Mucosa of descending colon (tissue), 3 donors: ENCODE data around the gene IFNGR2. TPM values are rescaled to one million over a fixed set of nuclear protein-coding genes. Genes with fewer than 3 reads are reported as not detected.

Source experiments
- ATAC-seq: fragments of 200-7000 bp; cut with Tn5 transposase; one replicate; pipeline ENCODE4 v1.9.1; 2020; ENCODE audit warnings: mild to moderate bottlenecking, moderate library complexity
- DNase-seq, 3 donors: peaks; one replicate each; pipeline ENCODE4 v3.0.0-alpha.2; 2020
- H3K36me3 ChIP-seq: fragments of 200-600 bp; one replicate; pipeline ENCODE4 v1.8.0; 2021; ENCODE audit warnings: low read depth, mild to moderate bottlenecking
- H3K4me1 ChIP-seq: fragments of 200-600 bp; one replicate; pipeline ENCODE4 v1.8.0; 2021; ENCODE audit warnings: low read depth, mild to moderate bottlenecking
- H3K4me3 ChIP-seq: fragments of 200-600 bp; one replicate; pipeline ENCODE4 v1.8.0; 2021; ENCODE audit warnings: mild to moderate bottlenecking
- H3K9me3 ChIP-seq: fragments of 200-600 bp; one replicate; pipeline ENCODE4 v1.8.0; 2021; ENCODE audit warnings: mild to moderate bottlenecking
- intact Hi-C, 2 donors: fragments of 100-400 bp; cut with DNase I in 1 of 2; cut with micrococcal nuclease in 1 of 2; formaldehyde crosslinking; loops; one replicate each; pipeline versions ENCODE4 v1.11.0 to v1.11.1; 2022; cut with DNase I, micrococcal nuclease
- total RNA-seq, 3 donors: library from RNA; stranded (reverse); fragmentation: NEBNext Ultra II Directional in 2 of 3; extraction: Animal tissue kit (Norgen Biotek cat#: 25700) in 2 of 3; gene quantifications; one replicate each; pipeline versions ENCODE4 v1.2.1 to v1.2.4, GENCODE V29; 2021 to 2023
- TF ChIP-seq, protein P1 (sequence below): fragments of 200-600 bp; IDR thresholded peaks from one replicate; pipeline ENCODE4 v1.8.0; 2022; ENCODE audit warnings: antibody characterized with exemption, mild to moderate bottlenecking
- donor health status: DM: no; HTN: no; CAD: no; lungs with moderate emphysema.
- donor health status: DM: no; HTN: no; CAD: no.
- donor health status: DM: no; HTN: yes; CAD: no.

Gene IFNGR2
- total RNA-seq, 3 donors from 2014 or later = 56.3 to 155 (median 87.8) TPM

DNA sequence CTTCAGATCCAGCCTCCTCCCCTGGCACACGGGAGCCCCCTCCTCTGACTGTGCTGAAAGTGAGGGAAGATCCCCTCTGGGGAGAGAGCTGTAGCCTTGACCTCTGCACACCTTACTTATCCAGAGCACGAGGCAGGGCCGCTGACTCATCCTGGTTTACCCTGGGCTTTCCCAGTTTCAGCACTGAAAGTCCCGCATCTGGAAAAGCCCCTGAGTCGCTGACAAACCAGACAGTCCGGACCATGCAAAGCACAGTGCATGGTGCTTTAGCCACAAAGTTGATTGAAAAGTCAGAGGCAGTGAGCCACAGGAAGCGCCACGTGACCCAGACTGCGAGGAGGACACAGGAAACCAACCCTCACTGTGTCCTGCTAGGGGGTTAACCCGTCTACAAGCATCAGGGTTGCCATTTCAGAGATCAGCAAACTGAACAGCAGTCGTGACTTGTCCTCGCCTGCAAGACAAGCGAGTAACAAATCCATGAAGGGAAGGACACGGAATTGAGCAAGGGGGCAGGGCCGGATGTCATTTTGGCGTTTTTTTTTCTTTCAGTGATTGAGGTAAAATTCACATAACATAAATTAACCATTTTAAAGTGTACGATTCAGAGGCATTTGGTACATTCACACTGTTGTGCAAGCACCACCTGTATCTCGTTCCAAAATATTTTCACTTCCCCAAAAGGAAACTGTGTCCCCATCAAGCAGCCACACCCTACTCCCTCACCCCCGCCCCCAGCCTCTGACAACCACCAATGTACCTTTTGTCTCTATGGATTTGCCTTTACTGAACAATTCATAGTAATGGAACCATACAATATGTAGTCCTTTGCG lies 19.9 kb upstream of the IFNGR2 start:
- Histone ChIP-seq H3K9me3 (no peaks in the 10 kb centered on the region), H3K36me3 (no peaks in the 10 kb centered on the region), H3K4me1 (peaks cover 26% of the 10 kb centered on the region), H3K4me3 (no peak overlapping the region)
- TF ChIP-seq, protein P1, sequence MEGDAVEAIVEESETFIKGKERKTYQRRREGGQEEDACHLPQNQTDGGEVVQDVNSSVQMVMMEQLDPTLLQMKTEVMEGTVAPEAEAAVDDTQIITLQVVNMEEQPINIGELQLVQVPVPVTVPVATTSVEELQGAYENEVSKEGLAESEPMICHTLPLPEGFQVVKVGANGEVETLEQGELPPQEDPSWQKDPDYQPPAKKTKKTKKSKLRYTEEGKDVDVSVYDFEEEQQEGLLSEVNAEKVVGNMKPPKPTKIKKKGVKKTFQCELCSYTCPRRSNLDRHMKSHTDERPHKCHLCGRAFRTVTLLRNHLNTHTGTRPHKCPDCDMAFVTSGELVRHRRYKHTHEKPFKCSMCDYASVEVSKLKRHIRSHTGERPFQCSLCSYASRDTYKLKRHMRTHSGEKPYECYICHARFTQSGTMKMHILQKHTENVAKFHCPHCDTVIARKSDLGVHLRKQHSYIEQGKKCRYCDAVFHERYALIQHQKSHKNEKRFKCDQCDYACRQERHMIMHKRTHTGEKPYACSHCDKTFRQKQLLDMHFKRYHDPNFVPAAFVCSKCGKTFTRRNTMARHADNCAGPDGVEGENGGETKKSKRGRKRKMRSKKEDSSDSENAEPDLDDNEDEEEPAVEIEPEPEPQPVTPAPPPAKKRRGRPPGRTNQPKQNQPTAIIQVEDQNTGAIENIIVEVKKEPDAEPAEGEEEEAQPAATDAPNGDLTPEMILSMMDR = no peak
- ATAC-seq = peak; percentile 65
- peak; percentile 71 to 88 (median 71) for DNase-seq
- intact Hi-C loops = no loop called here

DNA sequence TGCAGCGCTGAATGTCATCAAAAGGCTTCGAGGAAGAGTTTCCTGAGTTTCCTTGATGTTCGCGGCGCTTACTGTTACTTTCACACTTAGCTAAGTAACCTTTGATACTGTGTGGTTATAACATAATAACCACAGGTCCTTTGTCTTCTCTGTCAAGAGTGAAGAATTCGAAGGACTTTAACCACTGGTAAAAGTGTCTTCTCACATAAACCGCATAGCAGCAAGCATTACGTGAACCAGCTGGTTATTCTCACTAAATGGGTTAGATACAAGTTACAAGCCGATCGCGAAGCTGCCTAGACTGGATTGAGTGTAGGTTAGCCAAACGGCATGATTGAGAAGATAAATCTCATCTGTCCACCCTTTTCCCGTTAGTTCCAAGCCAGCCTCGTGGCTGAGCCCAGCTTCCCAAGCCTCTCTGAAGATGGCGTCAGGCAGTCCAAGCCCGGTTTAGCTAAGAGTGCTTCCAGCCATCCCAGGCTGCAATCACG lies 18.3 kb upstream of the IFNGR2 start:
- intact Hi-C loops = no loop called here
- ATAC-seq (peak; percentile 37), DNase-seq (no peak)
- Histone ChIP-seq H3K36me3 (no peaks in the 10 kb centered on the region), H3K9me3 (no peaks in the 10 kb centered on the region), H3K4me3 (no peak overlapping the region), H3K4me1 (peaks cover 22% of the 10 kb centered on the region)
- TF ChIP-seq, protein P1 = no peak

DNA sequence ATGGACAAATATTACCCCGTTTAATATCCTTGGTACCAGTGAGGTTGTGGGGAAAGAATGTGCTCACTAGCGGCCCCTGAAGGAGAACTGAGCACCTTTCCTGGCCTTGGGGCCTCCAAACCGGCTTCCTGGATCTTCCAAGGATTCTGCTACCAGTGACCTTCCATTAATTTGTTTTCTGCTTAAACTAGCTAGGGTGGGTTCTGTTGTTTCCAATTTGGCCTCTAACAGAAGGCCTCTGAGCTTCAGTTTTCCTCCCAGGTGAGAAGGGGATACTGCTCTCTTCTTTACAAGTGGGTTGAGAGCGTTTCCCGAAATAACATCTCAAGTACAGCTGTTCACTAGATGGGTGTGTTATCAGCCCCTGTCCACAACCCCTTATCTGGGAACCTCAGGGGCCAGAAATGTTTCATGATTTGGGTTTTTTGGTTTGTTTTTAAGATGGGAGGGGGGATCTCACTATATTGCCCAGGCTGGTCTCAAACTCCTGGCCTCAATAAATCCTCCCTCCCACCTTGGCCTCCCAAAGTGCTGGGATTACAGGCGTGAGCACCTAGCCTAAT lies 16.9 kb upstream of the IFNGR2 start:
- Histone ChIP-seq H3K4me3 (no peak overlapping the region), H3K36me3 (no peaks in the 10 kb centered on the region), H3K9me3 (no peaks in the 10 kb centered on the region), H3K4me1 (peaks cover 9% of the 10 kb centered on the region)
- ATAC-seq = no peak
- no peak for DNase-seq
- intact Hi-C loops = no loop called here
- TF ChIP-seq, protein P1 = no peak

DNA sequence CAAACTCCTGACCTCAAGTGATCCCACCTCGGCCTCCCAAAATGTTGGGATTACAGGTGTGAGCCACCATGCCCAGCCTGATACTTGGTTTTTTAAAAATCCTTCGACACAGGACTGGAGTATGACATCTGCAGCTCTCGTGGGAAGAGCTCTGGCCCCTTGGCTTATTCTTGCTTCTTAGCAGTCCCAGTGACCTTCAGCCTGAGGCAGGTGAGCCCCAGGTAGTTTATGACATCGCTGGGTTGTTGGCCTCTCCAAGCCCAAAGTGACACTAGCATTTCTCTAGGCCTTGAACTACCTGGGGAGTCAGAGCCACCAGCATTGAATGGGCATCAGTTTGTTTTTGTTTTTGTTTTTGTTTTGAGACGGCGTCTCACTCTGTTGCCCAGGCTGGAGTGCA lies 15.9 kb upstream of the IFNGR2 start:
- Histone ChIP-seq H3K4me1 (peaks cover 9% of the 10 kb centered on the region), H3K9me3 (no peaks in the 10 kb centered on the region), H3K4me3 (no peak overlapping the region), H3K36me3 (no peaks in the 10 kb centered on the region)
- DNase-seq (no peak), ATAC-seq (no peak)
- intact Hi-C loops = no loop called here
- TF ChIP-seq, protein P1 = no peak

DNA sequence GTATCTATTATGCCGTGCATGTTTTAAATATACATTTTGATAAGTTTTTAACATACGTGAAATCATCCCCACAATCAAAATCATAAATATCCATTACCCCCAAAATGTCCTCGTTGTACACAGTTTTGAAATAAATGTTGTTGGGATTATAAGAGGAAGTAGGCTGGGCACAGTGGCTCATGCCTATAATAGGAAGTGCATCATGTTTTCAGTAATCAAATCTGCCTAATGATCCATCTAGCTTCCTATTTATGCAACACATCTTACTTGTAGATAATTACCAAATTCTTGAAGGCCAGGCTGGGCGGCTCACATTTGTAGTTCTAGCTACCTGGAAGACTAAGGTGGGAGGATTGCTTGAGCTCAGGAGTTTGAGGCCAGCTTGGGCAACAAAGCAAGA lies 15.0 kb upstream of the IFNGR2 start:
- H3K4me3 ChIP-seq = no peak overlapping the region
- TF ChIP-seq, protein P1 = no peak

More for the DNA sequence above, 15.0 kb upstream of the IFNGR2 start:
- Histone ChIP-seq H3K36me3 (no peaks in the 10 kb centered on the region), H3K9me3 (no peaks in the 10 kb centered on the region), H3K4me1 (peaks cover 3% of the 10 kb centered on the region)
- ATAC-seq (no peak), DNase-seq (no peak)
- intact Hi-C loops = no loop called here
